ENCODE results near the gene RAB11FIP3. TPM values are rescaled to one million over a fixed set of nuclear protein-coding genes. Genes with fewer than 3 reads are reported as not detected.

The RAB11FIP3 gene
- polyA plus RNA-seq, 4 donors = 72.7 to 100 (median 91.3) TPM

Other genes with a start within 250 kb of the RAB11FIP3 start
- gene HBA1, start 249.0 kb upstream of the RAB11FIP3 start, polyA plus RNA-seq (ENCODE audit: insufficient read length in 4 of 4) = 100 to 1,000 TPM; 530 to 845 (median 681) TPM
- under 1 TPM; 0.51 to 0.90 (median 0.78) TPM for gene HBQ1, start 245.2 kb upstream of the RAB11FIP3 start, polyA plus RNA-seq (ENCODE audit: insufficient read length in 4 of 4)
- gene LUC7L, start 196.2 kb upstream of the RAB11FIP3 start, polyA plus RNA-seq (ENCODE audit: insufficient read length in 4 of 4) = 100 to 1,000 TPM; 104 to 141 (median 122) TPM
- 10 to 100 TPM; 75.5 to 88.2 (median 81.5) TPM for gene FAM234A, start 190.8 kb upstream of the RAB11FIP3 start, polyA plus RNA-seq (ENCODE audit: insufficient read length in 4 of 4)
- gene RGS11, start 149.7 kb upstream of the RAB11FIP3 start, polyA plus RNA-seq (ENCODE audit: insufficient read length in 4 of 4) = 1 to 10 TPM in 3 of 4 donors, under 1 TPM in 1; 0.68 to 2.8 (median 1.9) TPM
- 1 to 10 TPM; 1.9 to 5.6 (median 3.5) TPM for gene ARHGDIG, start 145.1 kb upstream of the RAB11FIP3 start, polyA plus RNA-seq (ENCODE audit: insufficient read length in 4 of 4)
- 1 to 10 TPM in 2 of 4 donors, under 1 TPM in 2; 0.53 to 2.0 (median 1.2) TPM for gene PDIA2, start 142.5 kb upstream of the RAB11FIP3 start, polyA plus RNA-seq (ENCODE audit: insufficient read length in 4 of 4)
- 10 to 100 TPM; 16.9 to 23.0 (median 17.6) TPM for gene AXIN1, start 72.9 kb upstream of the RAB11FIP3 start, polyA plus RNA-seq (ENCODE audit: insufficient read length in 4 of 4)
- gene MRPL28, start 55.1 kb upstream of the RAB11FIP3 start, polyA plus RNA-seq (ENCODE audit: insufficient read length in 4 of 4) = 10 to 100 TPM; 68.4 to 92.6 (median 70.9) TPM
- 10 to 100 TPM; 56.8 to 71.3 (median 58.8) TPM for gene PGAP6, start 43.7 kb upstream of the RAB11FIP3 start, polyA plus RNA-seq (ENCODE audit: insufficient read length in 4 of 4)
- 100 to 1,000 TPM; 110 to 143 (median 117) TPM for gene NME4, start 28.4 kb upstream of the RAB11FIP3 start, polyA plus RNA-seq (ENCODE audit: insufficient read length in 4 of 4)
- gene DECR2, start 23.8 kb upstream of the RAB11FIP3 start, polyA plus RNA-seq (ENCODE audit: insufficient read length in 4 of 4) = 10 to 100 TPM; 17.8 to 40.4 (median 32.2) TPM
- gene CAPN15, start 102.1 kb downstream of the RAB11FIP3 start, polyA plus RNA-seq (ENCODE audit: insufficient read length in 4 of 4) = 10 to 100 TPM; 23.1 to 35.7 (median 26.3) TPM
- gene PRR35, start 134.7 kb downstream of the RAB11FIP3 start, polyA plus RNA-seq (ENCODE audit: insufficient read length in 4 of 4) = 10 to 100 TPM; 10.5 to 18.4 (median 11.0) TPM
- 1 to 10 TPM; 7.2 to 9.9 (median 8.0) TPM for gene NHLRC4, start 141.4 kb downstream of the RAB11FIP3 start, polyA plus RNA-seq (ENCODE audit: insufficient read length in 4 of 4)
- 10 to 100 TPM; 54.7 to 75.4 (median 65.0) TPM for gene PIGQ, start 144.3 kb downstream of the RAB11FIP3 start, polyA plus RNA-seq (ENCODE audit: insufficient read length in 4 of 4)
- gene RAB40C, start 164.4 kb downstream of the RAB11FIP3 start, polyA plus RNA-seq (ENCODE audit: insufficient read length in 4 of 4) = 10 to 100 TPM; 17.1 to 28.6 (median 19.9) TPM
- gene WFIKKN1, start 205.3 kb downstream of the RAB11FIP3 start, polyA plus RNA-seq (ENCODE audit: insufficient read length in 4 of 4) = 1 to 10 TPM; 1.4 to 2.8 (median 1.7) TPM
- 10 to 100 TPM; 46.8 to 75.5 (median 51.3) TPM for gene METTL26, start 210.7 kb downstream of the RAB11FIP3 start, polyA plus RNA-seq (ENCODE audit: insufficient read length in 4 of 4)
- 10 to 100 TPM; 15.4 to 28.0 (median 17.3) TPM for gene MCRIP2, start 216.2 kb downstream of the RAB11FIP3 start, polyA plus RNA-seq (ENCODE audit: insufficient read length in 4 of 4)
- gene WDR90, start 223.7 kb downstream of the RAB11FIP3 start, polyA plus RNA-seq (ENCODE audit: insufficient read length in 4 of 4) = 10 to 100 TPM; 28.1 to 49.7 (median 37.7) TPM
- 100 to 1,000 TPM in 1 of 4 donors, 10 to 100 TPM in 3; 70.5 to 111 (median 77.6) TPM for gene RHOT2, start 242.5 kb downstream of the RAB11FIP3 start, polyA plus RNA-seq (ENCODE audit: insufficient read length in 4 of 4)

Data from right renal pelvis (tissue), 4 donors.